Activated CD8-positive, alpha-beta memory T cell treated with anti-CD3 and anti-CD28 coated beads, Interleukin-2, amount 50 U/mL, for 24 hours (primary cell): ENCODE measurements around the gene HLA-G.
"Not testable (repeated sequence)": the region's sequence is repeated elsewhere in the genome, so short reads cannot be mapped to it uniquely, and the experiment has no call there.

Source experiments
- DNase-seq: peaks from one replicate; pipeline ENCODE4 v3.0.0-alpha.2; 2020; ENCODE audit errors: extremely low read depth

Gene HLA-G

DNA sequence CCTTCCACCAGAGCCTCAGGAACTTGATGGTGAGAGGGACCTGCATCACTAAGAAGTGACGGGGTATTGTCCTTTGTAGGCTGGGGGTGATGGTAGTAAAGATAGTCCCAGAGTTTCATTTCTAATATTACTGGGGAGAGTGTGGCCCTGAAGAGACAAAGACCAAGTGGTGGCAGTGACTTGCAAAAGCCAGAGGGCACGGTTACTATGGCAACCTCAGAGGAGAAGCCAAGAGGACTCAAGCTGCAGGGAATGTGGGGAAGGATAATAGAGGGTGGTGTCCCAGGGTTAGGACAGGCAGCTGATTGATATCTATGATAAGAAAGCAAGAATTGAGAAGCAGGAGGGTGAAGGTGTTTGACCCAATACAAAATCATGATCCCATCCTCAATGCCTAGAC is 42.5 kb downstream of the HLA-G start:
- no peak for DNase-seq

DNA sequence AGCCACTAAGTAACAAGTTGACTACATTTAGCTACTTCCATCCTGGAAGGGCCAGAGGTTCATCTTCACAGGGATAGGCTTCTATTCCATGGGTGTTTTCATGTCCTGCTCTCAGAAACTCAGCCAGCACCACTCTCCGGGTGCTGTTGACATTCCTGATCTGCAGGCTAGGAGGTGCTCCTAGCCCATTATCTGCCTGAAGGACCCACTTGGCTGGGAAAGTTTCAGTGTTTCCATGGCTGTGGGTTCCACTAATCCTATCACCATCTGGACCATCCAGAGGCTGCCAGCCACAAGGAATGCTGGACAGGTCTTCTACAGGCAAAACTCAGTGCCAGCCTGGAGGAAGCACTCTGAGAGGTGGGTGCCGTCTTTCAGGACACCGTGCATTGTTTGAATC is 45.2 kb downstream of the HLA-G start:
- no peak for DNase-seq

DNA sequence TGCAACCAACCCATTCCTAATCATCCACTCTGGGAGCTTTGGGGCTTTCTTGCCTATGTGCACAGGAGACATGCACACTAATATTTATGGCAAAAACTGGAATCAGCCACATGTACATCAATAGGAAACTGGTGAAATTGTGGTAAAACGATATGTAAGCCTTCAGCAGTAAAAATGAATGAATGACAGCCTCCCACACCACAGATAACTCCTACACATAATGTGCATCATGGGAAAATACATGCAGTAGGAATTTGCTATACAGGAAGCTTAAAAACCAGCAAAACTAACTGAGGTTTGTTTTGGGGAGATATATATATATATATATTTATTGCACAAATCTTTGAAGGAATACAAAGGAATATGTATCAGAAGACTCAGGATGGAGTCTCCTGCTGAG is 47.6 kb downstream of the HLA-G start:
- no peak for DNase-seq

DNA sequence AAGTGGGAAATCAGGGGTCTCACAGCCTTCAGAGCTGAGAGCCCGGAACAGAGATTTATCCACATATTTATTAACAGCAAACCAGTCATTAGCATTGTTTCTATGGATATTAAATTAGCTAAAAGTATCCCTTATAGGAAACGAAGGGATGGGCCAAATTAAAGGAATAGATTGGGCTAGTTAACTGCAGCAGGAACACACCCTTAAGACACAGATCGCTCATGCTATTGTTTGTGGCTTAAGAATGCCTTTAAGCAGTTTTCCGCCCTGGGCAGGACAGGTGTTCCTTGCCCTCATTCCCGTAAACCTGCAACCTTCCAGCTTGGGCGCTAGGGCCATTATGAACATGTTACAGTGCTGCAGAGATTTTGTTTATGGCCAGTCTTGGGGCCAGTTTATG is 48.1 kb downstream of the HLA-G start:
- not testable (repeated sequence) for DNase-seq
